HG03558 (cell line): ENCODE data around the gene LRP1.

Experiments used
- ATAC-seq: cut with Tn5 transposase; IDR thresholded peaks from one replicate; pipeline ENCODE4 v1.9.1; 2021; ENCODE audit warnings: moderate number of reproducible peaks; ENCODE audit not compliant: unreplicated experiment; ENCODE audit errors: extremely low read depth

Gene LRP1

DNA sequence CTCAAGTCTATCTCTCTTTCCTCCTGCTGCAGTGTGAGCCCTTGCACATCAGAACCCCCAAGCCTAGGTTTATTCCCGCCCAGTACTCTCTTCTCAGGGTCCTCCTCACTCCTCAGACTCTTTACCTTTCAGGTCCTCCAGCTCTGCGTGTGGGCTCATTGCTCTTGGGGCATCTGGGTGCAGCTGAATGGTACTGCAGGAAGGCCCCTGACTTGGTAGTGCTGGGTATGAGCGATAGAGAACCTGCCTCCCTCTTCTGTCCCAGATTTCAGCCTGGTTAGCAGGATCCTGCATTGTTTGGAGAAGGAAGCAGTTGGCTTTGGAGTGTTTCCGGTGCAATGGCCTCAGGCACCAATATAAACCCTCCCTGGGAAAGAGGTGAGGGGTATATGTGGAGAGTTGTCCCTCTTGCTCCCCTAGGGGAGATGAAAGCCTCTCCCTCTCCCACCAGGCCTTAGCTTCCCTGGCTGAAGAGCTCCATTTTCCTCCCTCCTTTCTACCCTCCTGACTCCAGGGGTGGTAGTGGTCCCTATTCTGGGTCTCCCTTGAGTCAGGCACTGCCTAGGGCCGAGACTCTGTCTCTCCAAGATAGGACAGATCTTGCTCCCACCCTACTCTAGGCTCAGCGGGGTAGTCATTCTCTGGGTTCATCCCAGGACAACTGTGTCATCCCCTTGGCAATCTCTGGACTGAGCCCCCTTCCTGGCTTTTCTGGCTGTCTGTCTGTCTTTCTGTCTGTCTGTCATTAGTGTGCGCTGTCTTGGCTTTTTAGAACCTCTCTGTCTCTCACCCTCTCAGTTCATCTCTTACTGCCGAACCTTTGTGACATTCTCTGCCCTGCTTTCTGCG lies 3.8 kb downstream of the LRP1 start:
- ATAC-seq: no peak

GRCh38 chr12:57133013-57133569 lies 4.8 kb downstream of the LRP1 start:
- ATAC-seq: no peak

- ATAC-seq: no peak
These were observed 5.6 kb downstream of the LRP1 start for GRCh38 chr12:57133916-57134315.

DNA sequence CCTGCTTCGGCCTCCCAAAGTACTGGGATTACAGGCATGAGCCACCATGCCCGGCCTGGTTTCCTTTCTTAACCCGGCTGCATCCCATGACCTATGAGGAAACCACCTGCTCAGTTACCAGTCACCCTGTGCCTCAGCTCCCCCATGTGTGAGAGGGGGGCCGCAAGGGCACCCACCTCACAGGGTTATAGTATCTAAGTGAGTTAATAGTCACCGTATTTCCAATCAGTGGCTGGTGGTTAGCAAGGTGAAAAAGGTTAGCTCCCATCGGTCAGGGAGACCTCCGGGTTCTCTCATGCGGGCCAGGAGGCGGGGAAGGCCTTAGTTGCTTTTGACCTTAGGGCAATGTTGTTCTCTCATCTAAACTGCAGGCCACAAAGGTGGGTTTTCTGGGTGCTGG lies 6.7 kb downstream of the LRP1 start:
- no peak for ATAC-seq

GRCh38 chr12:57135527-57136326 lies 7.4 kb downstream of the LRP1 start:
- no peak for ATAC-seq

DNA sequence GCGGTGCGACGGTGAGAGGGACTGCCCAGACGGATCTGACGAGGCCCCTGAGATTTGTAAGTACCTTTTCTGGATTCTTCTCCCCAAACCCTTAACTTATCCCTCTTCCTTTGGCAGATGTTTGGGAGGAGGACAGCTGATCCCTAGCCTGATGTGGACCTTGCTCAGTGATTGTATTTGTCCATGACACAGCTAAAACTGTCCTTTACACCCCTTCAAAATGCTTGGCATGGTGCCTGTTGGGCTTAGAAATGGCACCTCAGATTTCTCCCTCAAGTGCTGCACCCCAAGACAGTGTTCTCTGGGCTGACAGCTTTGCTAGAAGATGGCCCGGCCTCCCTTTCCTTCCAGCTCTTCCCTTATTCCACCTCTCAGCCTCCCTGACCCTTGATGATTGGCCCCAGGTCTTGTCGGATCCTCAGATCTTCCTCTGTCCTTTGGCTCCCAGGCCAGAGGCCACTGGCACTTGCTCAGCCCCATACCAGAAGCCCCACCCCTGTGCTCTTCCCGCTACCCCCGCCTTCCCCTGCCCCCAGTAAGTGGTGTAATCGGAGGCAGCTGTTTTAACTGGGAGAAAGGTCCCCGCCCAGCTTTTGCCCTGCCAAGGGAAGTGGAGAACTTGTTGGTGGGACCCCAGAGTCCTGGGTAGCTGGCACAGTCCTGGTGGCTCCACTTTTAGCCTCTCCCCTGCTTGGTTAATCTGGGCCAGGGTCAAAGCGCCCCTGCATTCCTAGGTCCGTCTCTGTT lies 10.4 kb downstream of the LRP1 start:
- no peak for ATAC-seq

DNA sequence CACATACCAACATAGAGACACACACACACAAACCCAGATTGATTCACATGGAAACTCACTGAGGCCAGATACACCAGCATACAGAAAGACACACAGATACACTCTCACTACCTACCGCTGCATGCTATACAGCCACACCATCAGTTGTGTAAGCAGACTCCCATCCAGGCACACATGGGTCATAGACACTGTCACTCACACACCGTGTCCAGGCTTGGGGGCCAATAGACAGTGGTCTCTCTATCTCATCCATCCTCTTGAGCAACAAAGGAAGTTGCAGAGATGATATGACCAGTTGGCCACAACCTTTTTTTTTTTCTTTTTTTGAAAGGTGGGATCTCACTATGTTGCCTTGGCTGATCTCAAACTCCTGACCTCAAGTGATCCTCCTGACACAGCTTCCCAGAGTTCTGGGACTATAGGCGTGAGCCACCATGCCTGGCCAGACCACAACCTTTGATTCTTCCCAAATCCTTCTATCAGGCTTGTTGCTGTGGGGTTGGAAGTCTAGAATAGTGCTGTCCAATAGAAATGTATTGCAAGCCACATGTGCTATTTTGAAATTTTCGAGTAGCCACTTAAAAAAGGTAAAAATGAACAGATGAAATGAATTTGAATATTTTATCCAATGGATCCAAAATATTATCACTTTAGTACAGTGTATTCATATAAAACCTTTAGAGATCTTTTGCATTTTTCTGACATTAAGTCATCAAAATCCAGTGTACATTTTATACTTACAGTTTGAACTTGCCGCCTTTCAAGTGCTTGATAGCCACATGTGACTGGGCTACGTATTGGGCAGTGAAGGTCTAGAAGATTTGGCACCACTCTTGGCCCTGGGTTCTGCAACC lies 11.7 kb downstream of the LRP1 start:
- no peak for ATAC-seq

DNA sequence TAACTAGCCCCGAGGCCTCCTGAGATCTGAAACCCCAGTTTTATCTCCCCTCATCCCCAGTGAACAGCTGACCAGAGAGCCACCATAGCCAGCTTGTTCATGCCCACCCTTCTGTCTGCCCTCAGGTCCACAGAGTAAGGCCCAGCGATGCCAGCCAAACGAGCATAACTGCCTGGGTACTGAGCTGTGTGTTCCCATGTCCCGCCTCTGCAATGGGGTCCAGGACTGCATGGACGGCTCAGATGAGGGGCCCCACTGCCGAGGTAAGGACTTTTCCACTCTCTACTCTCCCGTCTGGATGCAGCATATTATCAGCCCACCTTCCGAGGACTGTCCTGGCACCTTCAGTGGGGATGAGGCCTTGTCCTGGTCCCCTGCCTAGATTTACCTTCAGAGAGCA lies 13.0 kb downstream of the LRP1 start:
- no peak for ATAC-seq

DNA sequence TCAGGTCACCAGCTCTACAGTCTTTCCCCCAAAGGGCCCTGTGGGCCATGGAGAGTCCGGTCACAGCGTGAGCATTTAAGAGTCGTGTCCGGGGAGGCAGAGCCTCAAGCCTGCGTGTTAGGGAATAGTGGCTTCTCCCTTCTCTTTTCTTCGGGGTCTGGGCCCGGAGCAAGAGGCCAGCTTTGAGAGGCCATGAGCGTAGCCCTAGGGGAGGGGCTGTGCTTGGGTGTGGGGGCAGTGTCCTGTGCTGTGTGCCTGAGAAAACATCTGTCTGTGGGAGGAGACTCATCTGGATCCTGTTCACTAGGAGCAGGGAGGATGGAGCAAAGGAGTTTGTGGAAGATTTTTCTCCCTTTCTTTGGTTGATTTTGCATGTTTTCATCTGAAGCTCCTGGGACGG lies 13.8 kb downstream of the LRP1 start:
- ATAC-seq: no peak

- ATAC-seq: no peak
These were observed 14.4 kb downstream of the LRP1 start for GRCh38 chr12:57142727-57143126.

GRCh38 chr12:57143454-57143853 lies 15.2 kb downstream of the LRP1 start:
- ATAC-seq: no peak

- no peak for ATAC-seq
These were observed 17.3 kb downstream of the LRP1 start for GRCh38 chr12:57145460-57146059.

GRCh38 chr12:57146092-57146491 lies 17.8 kb downstream of the LRP1 start:
- no peak for ATAC-seq

DNA sequence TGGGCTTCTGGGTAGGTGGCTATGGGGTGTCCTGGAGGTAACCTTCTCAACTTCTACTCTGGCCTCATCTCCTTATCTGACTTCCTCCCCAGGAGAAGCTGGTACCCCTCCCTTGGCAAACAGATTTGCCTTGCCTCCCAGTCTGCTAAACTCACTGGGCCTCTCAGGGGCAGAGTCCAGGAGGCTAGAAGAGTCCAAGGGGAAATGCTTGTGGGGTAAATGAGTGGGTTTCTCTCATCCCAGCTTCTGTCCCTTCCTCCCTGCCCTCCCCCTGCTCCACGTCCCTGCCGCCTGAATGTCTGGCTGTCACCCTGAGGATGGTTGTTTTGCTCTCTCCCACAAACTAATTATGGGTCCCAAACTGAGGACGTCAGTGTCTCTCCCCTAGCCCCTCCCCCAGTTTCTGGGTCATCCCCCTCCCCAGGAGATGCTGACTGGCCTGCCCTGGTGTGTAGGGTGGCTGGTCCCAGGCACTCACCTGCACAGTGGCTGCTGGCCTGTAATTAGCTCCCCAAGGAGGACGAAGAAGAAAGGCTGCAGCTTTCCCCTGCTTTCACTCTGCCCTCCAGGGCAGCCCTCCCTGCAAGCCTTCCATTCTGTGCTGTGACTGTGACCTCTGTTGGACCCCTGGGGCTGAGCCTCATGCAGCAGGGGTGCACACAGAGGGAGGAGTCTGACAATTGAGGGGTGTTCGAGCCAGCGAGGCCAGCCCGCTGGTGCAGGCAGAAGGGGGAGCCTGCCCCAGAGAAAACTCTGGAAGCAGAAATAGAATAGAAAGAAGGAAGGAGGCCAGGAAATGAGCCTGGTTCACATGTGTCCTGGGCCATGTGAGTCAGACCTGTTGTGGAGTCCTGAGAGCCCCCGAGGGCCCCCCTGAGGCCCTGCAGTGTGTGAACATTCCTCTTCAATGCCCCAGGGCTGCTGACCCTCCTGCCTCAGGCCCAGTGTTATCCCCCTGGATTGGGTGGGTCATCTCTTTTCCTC lies 19.0 kb downstream of the LRP1 start, which contains the start of gene LRP1-AS:
TSS of gene LRP1-AS (minus strand) at position 659 of the 984 bp plus-strand sequence.
- no peak for ATAC-seq

- ATAC-seq: no peak
These were observed 20.4 kb downstream of the LRP1 start for GRCh38 chr12:57148469-57149244.

GRCh38 chr12:57149245-57149900 lies 21.1 kb downstream of the LRP1 start:
- ATAC-seq: no peak
